NCI-H345 treated with DMSO at 0.1 percent for 48 hours (cell line): Measurements from ENCODE around the gene IQCK.

Experiments
- DNase-seq: peaks from one replicate; lab custom pipeline; 2025; ENCODE audit not compliant: unreplicated experiment; lab: John Stamatoyannopoulos, UW

Gene IQCK

DNA sequence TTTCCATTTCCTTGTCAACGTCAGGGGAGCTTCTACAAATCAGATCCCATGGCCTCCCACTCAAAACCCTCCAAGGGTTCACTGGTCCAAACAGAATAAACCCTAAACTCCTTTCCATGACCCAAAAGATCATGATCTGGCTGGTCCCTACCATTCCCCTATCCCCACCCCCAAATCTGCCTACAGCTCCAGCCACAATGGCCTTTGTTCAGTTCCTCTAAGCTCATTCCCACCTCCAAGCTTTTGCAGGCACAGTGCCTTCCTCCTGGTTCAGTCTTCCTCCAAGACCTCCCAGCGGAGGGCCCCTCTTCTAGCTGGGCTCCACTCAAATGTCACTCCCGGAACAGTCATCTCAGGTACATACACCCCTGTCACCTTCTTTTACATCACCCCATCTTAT is 164.6 kb downstream of the IQCK start:
- DNase-seq: no peak

- no peak for DNase-seq
Measured at GRCh38 chr16:19883296-19883965, 165.4 kb downstream of the IQCK start.

DNA sequence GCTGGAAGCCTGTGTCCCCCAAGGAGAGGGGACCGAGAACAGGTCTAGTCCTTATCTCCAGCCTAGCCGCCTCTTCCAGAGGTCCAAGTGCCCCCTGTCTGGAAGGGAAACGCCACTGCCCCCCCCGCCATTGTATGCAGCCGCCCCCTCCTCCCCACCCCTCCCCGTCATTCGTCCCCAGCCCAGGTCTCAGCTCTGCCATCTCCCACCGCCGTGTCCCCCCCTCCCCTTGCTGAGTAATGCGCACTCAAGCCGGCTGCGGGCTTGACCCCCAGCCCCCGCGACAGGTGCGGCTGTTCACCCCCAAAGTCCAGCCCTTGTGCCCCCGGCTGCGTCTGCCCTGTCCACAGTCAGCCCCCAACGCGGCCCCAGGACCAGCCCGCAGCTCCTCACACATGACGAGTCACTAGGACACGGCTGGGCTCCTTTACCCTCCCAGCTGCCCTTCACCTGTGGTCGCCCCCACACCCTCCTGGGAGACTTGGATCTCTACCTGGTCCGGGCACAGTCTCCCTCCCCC is 166.0 kb downstream of the IQCK start:
- no peak for DNase-seq

GRCh38 chr16:19884611-19885450 is 166.8 kb downstream of the IQCK start, which contains the start of gene GPRC5B:
Gene GPRC5B, minus strand, starts transcription at chr16:19884848. Its CDS starts 12,003 bp downstream, at chr16:19872845.
- DNase-seq: no peak

GRCh38 chr16:19885451-19886072 is 167.5 kb downstream of the IQCK start:
- DNase-seq: no peak

DNA sequence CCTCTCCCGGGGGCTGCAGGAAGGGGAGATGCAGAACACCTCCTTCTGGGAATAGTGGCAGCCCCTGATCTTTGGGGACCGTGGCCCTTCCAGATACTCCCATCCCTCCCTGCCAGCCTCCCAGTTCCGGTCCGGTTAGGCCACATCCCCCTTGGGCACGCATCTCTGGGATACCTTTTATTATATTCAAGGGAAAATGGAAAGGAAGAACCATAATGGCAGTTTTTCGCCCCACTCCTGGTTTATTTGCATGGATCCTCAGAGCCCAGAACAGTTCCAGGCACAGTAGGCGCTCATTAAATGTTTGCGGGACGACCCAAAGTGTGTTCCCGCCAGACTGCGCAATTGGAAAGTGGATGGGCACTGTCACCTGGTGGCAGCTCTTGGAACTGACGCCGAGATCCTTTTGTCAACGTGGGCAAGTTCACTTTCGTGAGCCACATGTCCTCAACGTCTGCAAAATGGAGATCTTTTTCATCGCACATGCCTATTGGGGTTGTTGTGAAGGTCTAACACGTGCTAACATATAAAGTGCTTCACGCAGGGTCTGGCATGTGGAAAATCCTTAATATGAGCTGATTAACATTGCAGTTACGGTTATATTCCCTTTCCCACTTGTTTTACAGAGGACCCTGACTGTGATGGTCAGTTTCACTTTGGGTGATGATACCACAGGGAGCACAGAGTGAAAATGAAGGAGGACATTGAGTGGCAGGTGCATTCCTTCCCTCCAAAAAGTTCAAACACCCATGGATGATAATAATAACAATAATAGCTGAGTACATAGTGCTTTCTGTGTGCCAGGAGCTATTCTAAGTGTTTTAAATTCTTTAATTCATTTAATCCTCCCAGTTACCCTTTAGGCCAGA is 168.2 kb downstream of the IQCK start:
- DNase-seq: peak; percentile 64

- no peak for DNase-seq
Measured at GRCh38 chr16:19888834-19889233, 170.8 kb downstream of the IQCK start.

- DNase-seq: no peak
Measured at GRCh38 chr16:19890901-19891300, 172.8 kb downstream of the IQCK start.

GRCh38 chr16:19892902-19893301 is 174.8 kb downstream of the IQCK start:
- no peak for DNase-seq

DNA sequence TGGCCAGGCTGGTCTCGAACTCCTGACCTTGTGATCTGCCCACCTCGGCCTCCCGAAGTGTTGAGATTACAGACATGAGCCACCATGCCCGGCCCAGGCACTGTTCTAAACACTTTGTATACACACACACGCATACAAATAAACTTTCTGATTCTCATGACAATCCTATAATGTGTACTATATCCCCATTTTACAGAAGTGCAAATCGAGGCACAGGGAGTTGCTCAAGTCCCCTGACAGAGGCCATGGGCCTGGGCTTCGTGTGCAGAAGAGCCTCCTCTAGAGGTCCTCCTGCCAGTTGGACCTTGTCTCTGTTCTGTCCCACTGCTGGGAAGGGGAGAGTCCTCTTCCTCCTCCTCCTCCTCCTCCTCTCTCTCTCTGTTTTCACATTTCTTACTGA is 176.5 kb downstream of the IQCK start:
- no peak for DNase-seq

DNA sequence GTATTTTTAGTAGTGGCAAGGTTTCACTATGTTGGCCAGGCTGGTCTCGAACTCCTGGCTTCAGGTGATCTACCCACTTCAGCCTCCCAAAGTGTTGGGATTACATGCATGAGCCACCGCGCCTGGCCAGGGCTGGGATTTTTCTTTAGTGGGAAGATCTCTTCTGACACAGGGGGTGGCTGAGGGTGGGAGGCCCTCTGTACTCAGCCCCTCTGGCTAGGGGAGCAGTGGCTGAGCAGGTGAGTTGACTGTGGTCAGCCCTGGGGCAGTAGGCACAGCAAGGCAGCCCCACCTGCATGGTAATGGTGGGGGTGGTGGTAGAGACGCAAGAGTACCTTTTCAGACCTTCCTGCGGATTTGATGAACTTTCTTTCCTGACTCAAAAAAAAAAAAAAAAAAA is 178.9 kb downstream of the IQCK start:
- no peak for DNase-seq

GRCh38 chr16:19898166-19898565 is 180.1 kb downstream of the IQCK start:
- no peak for DNase-seq

DNA sequence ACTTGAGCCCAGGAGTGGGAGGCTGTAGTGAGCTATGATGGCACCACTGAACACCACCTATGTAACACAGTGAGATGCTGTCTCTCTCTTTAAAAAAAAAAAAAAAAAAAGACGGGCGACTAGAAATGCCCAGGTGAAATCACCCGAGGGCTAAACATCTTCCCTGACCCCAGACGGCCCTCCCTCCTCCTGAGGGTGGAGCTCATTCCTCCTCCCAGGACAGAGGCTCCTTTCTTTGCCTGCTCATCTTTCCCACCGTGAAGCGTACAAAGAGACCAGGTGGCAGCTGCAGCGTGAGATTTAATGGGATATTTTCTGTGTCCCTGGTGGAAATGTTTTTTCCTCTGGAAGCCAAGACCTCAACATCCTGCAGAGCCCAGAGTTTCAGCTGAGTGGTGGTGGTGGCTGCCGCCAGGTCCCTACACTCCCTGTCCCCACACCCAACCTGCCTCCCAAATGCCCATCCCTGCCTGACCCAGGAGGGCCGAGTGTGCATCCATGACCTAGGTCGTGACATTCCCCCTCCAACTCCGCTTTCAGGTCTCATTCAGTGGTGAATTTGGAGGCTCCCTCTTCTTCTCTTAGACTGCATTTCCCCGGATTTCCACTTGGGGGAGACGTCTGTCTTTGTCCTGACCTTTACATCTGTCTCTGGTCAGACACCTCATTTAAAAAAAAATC is 181.0 kb downstream of the IQCK start:
- peak; percentile 40 for DNase-seq

DNA sequence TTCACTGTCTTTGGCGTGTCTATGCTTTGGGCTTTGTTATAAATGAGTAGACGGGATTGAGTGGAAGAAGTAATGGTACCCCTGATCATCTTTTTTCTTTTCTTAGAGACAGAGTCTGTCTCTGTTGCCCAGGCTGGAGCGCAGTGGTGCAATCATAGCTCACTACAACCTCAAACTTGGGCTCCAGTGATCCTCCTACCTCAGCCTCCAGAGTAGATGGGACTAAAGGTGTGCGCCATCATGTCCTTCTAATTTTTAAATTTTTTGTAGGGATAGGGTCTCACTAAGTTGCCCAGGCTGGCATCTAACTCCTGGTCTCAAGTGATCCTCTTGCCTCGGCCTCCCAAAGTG is 181.5 kb downstream of the IQCK start:
- DNase-seq: no peak

DNA sequence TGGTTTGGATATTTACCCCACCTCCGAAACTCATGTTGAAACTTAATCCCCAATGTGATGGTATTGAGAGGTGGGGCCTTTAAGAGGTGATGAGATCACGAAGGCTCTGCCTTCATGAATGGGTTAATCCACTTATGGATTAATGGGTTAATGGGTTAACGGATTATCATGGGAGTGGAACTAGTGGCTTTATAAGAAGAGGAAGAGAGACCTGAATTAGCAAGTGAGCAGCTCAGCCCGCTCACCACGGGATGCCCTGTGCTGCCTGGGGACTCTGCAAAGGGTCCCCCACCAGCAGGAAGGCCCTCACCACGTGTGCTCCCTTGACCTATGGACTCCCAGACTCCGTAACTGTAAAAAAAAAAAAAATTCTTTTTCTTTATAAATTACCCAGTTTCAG is 183.1 kb downstream of the IQCK start:
- DNase-seq: no peak

GRCh38 chr16:19907161-19907992 is 189.3 kb downstream of the IQCK start:
- peak; percentile 42 for DNase-seq
